GM10266 (cell line): ENCODE results near the gene CACYBP.

Source experiments
- DNase-seq: peaks from one replicate; pipeline ENCODE4 v3.0.0; 2012; ENCODE audit errors: extremely low spot score
- TF ChIP-seq, protein P1 (sequence below): IDR thresholded peaks from 2 replicates; pipeline ENCODE4 v1.5.1; 2012; ENCODE audit warnings: mild to moderate bottlenecking, low read depth; ENCODE audit not compliant: control insufficient read depth, insufficient read depth; ENCODE audit errors: missing control alignments

The CACYBP gene

GRCh38 chr1:175045097-175045496, 45.4 kb downstream of the CACYBP start:
- no peak for DNase-seq
- TF ChIP-seq, protein P1, sequence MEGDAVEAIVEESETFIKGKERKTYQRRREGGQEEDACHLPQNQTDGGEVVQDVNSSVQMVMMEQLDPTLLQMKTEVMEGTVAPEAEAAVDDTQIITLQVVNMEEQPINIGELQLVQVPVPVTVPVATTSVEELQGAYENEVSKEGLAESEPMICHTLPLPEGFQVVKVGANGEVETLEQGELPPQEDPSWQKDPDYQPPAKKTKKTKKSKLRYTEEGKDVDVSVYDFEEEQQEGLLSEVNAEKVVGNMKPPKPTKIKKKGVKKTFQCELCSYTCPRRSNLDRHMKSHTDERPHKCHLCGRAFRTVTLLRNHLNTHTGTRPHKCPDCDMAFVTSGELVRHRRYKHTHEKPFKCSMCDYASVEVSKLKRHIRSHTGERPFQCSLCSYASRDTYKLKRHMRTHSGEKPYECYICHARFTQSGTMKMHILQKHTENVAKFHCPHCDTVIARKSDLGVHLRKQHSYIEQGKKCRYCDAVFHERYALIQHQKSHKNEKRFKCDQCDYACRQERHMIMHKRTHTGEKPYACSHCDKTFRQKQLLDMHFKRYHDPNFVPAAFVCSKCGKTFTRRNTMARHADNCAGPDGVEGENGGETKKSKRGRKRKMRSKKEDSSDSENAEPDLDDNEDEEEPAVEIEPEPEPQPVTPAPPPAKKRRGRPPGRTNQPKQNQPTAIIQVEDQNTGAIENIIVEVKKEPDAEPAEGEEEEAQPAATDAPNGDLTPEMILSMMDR = no peak

DNA sequence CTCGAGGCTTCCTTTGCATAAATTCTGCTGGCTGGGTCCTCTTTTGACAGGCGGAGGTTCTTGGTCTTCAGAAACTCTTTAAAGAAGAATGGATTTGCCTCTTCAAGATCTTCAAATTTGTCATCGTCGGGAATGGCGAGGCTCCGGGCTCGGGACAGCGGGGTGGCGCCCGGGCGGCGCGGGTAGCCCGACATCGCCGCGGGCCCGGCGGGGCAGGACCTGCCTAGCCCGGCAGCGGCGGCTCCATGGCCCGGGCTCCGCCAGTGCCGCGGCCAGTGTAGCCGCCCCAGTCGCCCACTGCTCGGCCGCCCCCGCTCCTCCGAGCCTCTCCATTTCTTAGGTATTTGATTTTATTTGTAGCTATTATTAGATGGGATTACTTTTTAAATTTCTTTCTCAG, 45.8 kb downstream of the CACYBP start:
- DNase-seq = no peak
- TF ChIP-seq, protein P1 = no peak

DNA sequence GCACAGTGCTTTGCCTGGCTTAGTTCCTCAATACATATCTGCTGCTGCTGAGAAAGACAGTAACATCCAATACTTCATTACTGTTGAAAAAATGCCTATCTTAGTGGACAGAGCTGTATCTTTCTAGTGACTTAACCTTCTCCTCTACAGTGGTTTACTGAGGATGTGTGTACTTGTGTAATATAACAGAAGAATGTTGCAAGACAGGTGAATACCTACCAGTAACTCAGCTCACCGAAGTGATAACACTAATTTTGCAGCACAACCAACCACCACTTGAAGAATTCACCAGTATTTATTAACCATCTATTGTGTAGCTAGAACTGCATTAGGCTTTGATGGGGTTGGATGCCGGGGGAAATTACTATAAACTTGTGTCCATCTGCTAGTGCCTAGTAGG, 51.2 kb downstream of the CACYBP start:
- no peak for DNase-seq
- TF ChIP-seq, protein P1 = no peak

DNA sequence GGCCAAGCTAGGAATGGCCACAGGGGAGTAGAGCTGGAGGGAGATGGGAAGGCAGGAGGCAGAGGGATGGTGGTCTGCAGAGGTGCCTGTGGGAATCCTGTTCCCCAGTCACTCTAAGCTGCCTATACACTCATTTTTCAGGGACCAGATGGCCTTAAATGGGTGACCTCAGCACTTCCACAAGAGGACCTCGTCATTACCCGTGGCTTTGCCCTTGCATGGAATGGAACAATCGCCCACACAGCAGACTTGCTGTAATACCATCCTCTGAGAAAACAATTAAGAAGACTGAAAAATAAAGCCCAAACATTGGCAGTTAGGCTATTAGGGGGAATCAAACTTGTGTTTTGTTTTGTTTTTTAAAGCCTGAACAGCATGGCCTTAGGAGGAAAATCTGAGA, 55.0 kb downstream of the CACYBP start:
- TF ChIP-seq, protein P1 = no peak
- no peak for DNase-seq
